Limb (tissue), 2 donors: ENCODE data around the gene CNTNAP2.

ENCODE experiments used
- DNase-seq, 2 donors: peaks; one replicate each; pipeline ENCODE4 v3.0.0-alpha.2; 2016; ENCODE audit errors: extremely low spot score in 2 of 2

CNTNAP2 gene

DNA sequence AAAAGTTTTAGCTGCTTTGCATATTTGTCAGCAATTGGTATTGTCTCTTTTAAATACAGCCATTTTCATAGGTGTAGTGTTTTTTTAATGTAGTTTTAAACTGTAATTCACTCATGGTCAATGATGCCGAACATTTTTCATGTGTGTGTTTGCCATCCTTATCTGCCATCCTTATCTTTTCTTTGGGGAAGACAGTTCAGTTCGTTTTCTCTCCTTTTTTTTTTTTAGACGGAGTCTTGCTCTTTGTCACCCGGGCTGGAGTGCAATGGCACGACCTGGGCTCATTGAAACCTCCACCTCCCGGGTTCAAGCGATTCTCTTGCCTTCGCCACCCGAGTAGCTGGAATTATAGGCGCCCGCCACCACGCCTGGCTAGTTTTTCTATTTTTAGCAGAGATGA, 545.3 kb downstream of the CNTNAP2 start:
- DNase-seq, result no peak

DNA sequence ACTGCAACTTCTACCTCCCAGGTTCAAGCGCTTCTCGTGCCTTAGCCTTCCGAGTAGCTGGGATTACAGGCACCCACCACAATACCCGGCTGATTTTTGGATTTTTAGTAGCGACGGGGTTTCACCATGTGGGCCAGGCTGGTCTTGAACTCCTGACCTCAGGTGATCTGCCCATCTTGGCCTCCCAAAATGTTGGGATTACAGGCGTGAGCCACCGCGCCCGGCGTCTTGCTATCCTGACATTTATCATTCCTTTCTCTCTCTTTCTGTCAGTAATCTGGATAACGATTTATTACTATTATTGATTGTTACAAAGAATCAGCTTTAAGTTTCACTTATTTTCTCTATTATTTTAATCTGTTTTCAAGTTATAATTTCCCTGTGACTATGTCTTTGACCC, 548.4 kb downstream of the CNTNAP2 start:
- no peak for DNase-seq

DNA sequence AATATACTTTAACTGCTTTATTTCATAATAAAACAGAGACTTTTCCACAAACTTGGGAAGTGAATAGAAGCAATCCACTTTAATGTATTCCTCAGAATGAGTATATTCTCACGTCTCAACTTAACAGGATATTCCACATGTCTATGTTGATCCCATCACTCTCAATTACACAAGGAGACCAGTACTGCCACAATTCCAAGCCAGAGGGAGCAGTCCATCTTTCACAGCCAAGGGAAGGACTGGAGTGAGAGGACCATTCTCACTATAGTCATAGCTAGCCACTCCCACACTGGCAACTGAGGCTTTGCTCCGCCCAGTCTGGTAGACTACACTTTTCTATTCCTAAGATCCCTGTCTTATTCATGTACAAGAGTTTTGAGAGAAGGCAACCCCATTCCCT, 553.9 kb downstream of the CNTNAP2 start:
- no peak for DNase-seq

DNA sequence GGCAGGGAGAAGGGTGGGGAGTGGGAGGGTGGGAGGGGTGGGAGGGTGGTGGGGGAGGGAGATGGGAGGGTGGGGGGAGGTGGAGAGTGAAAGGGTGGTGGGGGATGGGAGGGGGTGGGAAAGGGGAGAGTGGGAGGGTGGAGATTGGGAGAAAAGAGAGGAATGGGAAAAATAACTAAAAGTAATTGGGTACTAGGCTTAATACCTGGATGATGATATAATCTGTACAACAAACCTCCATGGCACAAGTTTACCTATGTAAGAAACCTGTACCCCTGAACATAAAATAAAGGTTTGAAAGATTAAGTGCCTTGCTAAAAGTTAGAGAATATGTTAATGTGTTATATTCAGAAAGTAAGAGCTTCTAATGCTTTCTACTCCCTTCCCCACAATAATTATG, 564.9 kb downstream of the CNTNAP2 start:
- DNase-seq, result no peak

DNA sequence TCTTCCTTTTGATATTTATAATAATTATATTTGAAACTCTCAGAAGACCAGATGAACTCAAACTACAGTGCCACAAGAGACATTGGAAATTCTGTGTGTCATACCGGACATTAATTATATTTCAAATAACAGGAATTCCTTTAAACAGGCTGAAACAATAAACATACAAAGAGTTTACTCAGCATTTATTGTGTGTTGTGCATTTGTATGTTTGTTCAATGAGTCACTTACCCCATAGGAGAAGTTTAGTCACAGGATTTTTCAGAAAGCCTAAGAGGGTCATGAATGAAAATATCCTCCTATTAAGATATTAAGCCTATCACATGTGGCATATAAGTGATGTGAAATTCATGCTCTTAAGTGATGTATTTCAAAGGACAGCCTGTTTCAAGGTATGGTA, 566.8 kb downstream of the CNTNAP2 start:
- DNase-seq, result no peak

DNA sequence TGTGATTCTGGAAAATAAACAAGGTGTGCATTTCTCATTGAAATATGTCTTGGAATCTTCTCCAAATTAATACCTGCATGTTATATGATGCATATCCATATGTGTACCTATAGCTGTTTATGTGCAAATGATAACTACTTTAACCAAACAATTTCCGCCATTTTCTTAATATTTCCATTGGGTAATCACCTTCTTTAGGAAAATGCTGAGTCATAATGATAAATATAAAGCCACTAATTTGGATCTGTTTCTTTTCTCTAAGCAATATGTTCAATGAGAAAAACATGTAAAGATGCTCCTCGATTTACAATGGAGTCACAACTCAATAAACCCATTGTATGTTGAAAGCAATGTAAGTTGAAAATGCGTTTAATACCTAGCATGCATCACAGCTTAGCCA, 574.4 kb downstream of the CNTNAP2 start:
- DNase-seq, result no peak

DNA sequence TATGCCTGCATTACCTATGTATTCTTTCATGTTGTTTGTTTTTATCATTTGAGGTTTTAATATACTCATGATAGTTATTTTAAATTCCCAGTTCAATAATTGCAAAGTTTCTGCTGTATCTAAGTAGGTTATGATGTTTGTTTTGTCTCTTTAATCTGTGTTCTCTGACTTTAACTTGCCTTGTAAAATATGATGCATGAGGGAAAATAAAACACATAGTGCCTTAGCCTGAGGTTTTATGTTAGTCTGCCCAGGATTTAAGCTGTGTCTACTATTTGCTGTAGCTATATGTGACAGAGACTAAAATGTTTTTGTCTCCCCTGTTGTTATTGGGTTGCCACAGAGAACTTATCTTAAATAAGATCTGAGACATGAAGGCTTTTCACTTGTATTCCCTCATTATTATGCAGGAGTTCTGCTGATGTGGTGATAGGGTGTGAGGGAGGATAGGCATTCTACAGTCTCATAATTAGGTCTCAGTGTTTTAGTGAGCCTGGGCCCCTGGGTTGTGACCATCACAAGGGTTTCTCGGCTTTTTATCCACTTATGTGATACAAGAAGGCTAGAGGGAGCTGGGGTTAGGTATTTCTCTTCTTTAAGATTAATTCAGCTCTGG, 582.5 kb downstream of the CNTNAP2 start:
- DNase-seq, result no peak

DNA sequence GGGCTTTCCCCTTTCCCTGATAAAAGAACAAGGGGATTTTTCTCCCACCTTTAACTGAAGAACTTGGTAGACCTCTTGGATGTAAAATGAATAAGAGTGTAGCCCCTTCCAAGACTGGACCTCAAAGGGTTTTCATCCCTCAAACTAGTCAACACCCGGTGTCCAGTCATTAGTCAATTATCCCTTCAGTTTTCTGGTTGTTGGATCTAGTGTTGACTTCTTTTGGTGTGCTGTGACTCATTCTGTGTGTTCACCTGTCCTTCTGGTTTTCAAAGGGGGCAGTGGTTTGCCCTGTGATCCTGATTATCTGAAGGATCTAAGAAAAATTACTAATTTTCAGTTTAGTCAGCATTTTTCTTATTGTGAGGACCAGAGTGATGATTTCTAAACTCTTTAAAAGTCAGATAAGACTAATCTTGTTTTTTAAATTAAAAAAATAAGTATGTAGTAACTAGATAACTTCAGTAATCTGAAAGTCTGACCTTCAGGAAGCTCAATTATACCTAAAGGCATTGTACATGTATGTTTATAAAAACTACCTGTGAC, 583.5 kb downstream of the CNTNAP2 start:
- DNase-seq, result no peak

DNA sequence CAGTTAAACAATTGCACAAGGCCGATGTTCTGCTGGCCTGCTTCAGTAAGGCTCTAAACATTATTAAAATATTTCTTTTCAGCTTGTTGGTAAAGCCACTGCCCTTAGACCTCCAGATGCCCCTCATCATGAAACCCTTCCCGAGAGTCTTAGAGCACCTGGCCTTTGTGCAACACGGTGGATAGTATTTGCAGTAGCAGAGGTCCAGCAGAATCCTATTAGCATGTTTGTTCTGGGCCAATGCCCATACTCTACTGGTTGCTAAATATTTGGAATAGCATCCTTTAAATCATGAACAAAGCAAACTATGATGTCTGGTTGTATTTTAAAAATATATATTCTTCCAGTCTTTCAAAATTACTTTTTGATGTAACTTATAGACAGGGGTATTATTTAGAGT, 584.6 kb downstream of the CNTNAP2 start:
- DNase-seq, result no peak

DNA sequence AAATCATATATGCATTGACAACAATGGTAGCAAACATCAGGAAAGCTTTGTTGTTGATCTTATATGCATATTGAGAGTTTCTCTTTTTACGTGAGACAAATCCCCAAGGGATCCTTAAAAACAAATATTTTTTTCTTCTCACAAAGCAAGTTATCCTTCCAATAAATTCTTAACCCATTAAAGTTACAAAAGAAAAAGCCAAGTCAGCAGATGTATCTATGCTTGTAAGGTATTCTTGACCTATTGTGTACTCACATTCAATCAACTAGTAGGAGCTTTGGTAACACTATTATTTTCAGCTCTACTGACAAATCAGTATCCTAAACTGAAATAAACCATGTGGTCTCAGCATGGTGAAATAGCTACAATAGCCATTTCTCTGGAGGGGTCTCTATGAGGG, 586.3 kb downstream of the CNTNAP2 start:
- no peak for DNase-seq

DNA sequence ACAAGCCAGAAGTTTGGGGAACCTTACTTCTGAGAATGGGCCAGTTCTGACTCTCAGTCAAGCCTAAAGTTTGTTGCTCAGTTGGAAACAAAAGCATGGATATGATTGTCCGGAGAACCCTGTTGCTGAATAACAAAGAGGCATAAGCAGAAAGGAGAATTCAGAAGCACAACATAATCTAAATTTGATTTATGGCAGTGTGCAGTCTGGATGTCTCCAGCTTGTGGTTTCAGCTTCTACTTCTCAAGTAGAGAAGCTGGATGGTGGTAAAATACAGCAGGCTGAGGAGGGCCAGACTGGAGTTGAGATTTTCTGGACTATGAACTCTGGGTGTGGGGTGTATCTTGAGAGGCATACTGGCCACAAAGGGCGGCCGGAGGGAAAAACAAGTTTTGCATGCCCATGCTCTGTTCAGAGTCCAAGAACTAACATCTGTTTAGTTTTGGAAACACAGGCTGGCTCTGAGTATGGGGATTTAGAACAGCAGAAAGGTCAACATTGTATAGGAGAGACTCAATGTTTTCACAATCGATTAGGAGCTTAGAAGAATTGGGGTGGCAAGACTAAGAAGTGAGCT, 592.9 kb downstream of the CNTNAP2 start:
- no peak for DNase-seq

DNA sequence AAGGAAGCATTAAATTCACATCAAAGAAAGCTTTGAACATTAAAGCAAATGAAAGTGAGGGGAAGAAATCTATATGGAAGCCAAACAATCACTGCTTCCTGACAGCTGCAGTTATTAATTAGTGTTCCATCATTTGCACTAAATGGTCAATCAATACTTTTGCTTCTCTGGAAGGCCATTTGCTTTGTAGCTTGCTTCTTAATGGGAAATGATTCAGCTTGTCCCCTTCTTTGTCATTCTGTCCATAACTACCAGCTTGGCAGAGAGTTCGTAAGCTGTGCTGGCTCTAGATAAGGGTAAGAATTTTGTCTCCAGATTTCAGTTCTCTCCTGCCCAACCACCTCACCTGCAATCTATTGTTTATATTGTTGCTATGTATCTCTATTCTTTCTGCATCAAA, 596.6 kb downstream of the CNTNAP2 start:
- DNase-seq, result no peak

DNA sequence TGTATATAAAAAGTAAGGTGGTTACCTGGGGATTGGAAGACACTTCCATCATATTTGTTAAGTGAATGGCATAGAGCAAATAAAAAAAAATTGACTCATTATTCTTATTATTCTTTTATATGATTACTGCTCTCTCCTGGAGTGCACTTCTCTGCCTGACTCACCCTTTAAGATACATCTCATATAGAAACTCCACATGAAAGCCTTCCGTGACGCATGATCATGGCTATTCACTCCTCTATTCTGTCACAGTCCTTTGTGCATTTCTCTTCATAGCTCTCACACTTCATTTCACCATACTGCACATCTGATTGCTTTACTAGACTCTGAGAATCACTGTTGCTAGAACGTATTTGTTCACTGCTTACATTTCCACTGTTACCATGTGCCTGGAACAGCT, 597.3 kb downstream of the CNTNAP2 start:
- DNase-seq, result no peak

DNA sequence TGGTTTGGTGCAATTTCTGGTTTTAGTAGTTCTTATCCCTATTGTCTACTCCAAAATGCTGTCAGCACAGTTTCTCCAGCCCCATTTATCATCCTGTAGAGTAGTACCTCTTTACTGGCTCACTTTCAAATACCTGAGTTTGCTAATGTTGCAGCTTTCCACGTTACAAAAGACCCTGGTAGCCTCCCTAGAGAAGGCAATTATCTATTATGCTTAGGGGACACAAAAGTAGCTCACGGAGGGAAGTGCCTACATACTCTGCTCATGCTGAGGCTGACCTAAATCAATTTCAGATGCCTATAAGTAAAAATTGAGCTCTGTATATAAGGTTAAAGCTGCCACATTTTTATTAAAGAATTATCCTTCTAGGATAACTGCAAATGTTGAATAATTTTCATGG, 603.6 kb downstream of the CNTNAP2 start:
- DNase-seq, result no peak

DNA sequence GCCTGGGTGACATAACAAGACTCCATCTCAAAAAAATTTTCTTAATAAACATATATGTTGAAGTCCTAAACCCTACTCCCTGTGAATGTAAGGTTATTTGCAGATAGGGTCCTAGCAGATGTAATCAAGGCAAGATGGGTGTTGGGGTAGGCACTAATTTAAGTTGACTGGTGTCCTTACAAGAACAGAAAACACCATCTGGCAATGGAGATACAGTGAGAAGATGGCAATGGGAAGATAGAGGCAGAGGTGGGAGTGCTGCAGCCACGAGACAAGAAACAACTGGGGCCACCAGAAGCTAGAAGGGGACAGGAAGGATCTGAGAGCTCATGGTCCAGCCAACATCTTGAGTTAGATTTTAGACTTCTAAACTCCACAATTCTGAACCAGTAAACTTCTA, 606.4 kb downstream of the CNTNAP2 start:
- DNase-seq, result no peak

DNA sequence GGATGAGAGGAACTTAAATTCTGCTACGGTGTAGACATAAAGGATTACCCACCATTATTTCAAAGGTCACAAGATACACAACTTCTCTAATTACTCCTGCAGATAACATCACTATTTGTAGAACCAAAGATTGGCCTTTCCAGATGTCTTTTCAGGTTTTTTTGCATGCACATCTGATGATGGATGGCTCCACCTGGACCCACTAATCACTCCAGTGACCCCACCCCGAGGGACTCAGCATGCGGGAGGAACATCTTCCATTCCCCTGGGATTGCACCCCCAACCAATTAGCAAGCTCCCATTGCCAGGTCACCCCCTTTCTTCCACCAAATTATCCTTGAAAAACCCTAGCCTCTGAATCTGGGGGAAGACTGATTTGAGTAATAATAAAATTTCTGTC, 608.9 kb downstream of the CNTNAP2 start:
- DNase-seq, result no peak

DNA sequence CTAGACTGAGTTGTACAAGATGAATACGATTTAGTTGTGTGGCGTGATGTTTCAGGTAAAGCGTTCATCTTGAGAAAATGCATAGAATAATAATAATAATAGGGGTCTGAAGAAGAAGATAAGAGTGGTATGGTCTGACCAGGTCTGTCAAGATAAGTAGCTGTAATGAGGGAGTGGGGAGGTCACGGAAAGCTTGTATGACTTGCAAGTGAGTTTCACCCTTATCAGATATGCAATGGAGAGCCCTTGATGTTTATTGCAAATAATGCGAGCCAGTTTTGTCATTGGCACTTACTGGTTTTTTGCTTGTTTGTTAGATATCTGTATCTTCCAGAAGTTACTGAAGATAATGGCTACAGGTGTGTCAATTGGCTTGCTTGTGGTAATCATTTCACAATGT, 611.5 kb downstream of the CNTNAP2 start:
- DNase-seq, result no peak

DNA sequence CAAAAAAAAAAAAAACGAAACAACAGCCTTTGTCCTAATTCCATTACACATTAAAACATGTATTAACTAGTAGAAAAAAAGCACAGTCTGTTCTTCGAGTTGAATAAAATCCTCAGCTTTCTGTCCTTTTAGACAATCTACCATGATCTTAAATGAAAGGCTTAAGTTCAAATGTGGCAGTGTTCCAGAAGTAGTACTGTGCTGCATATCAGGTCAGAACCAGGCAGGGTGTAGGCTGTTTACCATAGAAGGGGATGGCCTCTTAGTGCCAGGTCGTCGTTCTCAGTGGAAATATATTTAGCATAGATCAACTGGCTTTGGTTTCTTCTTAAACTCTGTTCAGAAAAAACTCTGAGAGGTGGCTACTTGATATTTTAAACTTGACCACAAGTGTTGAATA, 612.0 kb downstream of the CNTNAP2 start:
- no peak for DNase-seq

DNA sequence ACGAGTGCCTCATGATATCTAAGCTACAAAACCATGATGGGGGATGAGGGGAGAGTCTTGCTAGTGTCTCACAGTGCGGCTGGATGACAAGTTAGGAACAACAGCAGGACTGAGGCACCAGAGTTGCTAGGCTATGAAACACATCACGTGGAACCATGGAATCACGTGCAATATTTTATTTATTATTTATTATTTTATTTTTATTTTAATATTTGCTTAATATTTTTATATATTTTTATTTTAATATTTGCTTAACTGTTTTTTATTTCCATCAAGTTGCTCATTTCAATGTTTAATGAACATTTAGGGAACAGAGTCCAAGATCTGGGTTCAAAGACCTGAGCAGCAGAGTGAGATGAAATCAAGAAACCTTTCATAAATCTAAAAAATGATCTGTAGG, 614.6 kb downstream of the CNTNAP2 start:
- DNase-seq, result no peak

DNA sequence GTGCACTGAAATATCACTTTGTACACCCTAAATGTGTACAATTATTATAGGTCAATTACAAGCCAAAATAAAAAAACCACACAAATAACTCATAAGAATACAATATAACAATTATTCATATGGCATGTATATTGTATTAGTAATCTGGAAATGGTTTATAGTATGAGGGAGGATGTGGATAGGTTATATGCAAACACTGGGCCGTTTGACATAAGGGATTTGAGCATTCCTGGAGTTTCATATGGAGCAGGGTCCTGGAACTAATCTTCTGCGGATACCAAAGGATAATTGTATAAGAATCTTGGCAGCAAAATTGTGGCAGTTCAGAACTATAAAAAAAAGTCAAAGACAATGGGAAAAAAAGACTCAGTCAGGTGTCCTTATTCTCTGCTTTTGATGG, 619.4 kb downstream of the CNTNAP2 start:
- no peak for DNase-seq

DNA sequence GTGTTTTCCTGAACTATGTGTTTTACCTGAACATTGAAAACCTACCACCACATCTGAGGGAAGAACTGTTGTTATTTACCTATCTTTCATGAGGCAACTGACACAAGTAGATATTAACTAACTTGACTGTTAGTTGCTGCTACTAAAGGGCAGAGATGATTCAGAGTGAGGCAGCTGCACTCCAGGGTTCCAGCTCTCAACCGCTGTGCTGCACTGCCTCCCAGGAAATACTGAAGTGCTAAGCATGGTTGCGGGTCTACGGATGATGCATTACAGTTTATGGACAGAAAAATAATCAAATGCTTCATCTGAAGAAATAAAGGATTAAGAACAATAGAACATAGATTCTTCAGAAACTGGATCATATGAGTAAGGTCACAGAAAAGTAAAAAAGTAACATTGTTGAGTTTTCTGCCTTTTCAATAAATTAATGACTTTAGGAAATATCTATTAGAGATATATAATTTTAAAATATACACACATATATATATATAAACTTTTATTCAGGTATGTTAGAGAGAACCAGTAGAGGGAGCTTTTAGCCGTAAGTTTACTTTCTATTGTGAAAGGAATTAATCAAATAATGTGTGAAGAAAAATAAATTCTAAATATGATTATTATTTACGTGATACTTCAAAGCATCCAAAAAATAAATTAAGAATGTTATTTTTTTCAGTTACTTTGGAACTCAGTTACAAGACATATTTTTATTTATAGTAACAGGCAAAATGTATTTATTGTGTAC, 620.0 kb downstream of the CNTNAP2 start:
- no peak for DNase-seq

DNA sequence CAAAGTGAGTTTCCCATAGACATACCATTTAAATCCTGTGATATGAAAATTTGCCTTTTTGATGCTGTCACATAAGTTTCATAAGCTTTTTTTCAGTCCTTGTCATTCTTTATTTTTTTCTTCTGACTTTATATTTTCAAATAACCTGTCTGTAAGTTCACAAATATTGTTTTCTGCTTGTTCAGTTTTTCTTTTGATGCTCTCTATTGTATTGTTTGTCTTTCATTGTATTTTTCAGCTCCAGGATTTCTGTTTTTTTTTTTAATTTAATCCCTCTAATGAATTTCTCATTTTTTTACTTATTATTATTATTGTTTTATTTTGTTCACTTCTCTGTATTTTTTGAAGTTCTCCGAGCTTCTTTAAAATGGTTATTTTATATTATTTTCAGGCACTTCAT, 623.4 kb downstream of the CNTNAP2 start:
- no peak for DNase-seq

DNA sequence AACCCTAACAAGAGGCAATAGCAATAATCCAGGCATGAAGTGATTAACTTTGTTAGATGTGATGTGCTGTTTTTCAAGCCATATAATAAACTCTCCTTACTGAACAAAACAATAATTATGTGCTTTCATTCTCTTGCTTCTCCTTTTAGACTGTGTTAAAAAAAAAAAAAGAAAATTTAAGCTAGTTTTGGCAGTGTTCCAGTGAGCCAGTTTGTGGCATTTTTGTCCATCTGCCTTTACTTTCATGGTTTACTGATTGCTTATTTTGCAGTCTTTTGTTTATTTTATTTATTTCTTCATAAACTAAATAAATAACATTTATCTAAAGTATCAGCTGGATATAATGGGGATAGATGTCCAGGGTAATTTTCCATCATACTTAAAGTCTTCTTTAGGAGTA, 625.3 kb downstream of the CNTNAP2 start:
- no peak for DNase-seq
